HG03095 (cell line): ENCODE measurements around the gene CYP4F8.

Experiments used
- ATAC-seq: cut with Tn5 transposase; IDR thresholded peaks from one replicate; pipeline ENCODE4 v1.9.1; 2021; ENCODE audit warnings: moderate library complexity; ENCODE audit not compliant: unreplicated experiment

The CYP4F8 gene

DNA sequence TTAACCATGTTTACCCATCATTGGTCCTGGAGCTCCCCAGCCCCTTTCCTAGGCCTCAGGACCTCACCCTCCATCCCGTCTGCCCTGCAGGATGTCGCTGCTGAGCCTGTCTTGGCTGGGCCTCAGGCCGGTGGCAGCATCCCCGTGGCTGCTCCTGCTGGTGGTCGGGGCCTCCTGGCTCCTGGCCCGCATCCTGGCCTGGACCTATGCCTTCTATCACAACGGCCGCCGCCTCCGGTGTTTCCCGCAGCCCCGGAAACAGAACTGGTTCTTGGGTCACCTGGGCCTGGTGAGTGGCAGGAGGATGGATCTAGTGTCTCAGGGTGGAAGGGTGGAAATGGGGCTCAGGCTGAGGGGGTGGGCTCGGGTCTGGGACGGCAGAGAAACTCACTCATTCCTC is 508 bp downstream of the CYP4F8 start:
- ATAC-seq, result no peak

DNA sequence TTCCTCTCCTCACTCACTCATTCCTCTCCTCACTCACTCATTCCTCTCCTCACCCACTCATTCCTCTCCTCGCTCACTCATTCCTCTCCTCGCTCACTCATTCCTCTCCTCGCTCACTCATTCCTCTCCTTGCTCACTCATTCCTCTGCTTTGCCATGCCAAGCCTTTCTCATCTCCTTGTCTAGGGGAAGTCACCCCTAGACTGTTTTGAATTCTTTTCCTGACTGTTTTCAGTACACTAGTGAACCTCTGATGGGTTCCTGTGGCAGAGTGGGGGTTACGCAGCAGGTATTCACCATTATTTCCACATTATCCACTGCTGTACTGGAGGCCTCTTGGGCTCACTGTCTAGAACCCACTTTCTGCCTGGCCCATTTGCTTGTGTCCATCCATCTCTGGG is 1.2 kb downstream of the CYP4F8 start:
- ATAC-seq, result no peak

DNA sequence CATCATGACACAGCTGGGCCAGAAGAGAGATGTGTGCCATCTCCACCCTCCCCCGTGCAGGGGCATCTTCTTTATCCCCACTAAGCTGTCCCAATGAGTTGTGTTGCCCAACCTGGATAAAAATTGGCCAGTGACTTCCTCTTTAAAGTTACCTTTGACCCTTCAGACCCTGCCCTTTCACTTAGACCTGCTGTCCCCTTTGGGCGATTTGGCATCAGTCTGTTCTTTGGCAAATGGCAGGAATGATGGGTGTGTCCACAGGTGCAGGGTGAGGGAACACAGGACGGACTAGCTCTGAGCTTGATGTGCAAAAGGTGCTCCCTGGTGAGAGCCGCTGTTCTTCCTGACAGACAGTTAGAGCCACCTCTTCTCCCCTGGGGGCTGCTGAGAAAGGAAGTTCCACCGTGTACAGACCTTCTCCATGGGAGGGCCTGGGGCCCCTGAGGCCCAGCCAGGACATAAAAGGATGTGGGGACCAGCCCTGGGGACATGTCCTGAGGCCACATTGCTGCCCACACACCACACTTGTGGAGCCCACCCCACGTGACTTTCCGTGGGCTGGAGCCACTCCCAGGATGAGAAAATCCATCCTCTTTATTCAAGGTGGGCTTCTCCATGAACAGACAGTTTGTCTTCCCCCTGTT is 1.7 kb downstream of the CYP4F8 start:
- ATAC-seq, result no peak

DNA sequence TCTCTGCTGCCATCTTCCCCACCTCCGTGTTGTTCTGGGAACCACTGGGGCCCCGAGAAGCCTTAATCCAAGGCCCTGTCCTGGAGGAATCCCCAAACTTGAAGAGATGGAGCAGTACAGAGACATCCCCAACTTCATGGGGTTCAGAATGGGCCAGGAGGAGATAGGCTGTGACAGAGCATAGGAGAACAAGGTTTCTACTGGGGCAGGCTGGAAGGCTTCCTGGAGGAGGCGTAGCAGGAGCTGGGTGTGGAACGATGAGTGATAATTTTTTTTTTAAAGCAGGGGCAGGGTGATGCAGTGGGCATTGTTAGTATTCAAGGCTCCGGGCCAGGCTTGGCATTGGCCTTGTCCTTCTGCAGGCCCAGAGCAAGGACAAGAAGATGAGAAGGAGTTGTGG is 3.3 kb downstream of the CYP4F8 start:
- no peak for ATAC-seq

- ATAC-seq, result no peak
Measured at GRCh38 chr19:15621801-15622200, 6.8 kb downstream of the CYP4F8 start.

GRCh38 chr19:15622991-15623390 is 8.0 kb downstream of the CYP4F8 start:
- no peak for ATAC-seq

DNA sequence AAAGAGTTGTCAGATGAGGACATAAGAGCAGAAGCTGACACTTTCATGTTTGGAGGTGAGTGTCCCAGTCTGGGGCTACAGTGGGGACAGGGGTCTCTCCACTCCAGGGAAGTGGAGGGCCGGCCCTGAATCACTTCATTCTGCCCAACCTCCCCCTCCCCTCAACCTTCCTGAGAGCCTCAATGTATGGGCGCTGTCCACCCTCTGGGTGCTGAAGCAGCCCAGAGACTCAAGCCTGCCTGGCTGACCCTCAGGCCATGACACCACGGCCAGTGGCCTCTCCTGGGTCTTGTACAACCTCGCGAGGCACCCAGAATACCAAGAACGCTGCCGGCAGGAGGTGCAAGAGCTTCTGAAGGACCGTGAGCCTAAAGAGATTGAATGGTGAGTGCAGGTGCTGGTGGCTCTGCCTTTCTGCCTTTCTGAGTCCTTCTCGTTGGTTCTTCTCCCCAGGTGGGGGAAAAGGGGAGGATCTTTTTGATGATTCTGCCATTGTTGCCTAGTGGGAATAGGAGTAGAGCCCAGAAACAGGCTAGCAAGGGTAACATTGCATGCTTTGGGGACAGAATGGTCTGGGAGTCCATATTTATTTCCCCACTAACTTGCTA is 8.8 kb downstream of the CYP4F8 start:
- no peak for ATAC-seq

- ATAC-seq, result no peak
Measured at GRCh38 chr19:15628236-15629002, 13.4 kb downstream of the CYP4F8 start.

DNA sequence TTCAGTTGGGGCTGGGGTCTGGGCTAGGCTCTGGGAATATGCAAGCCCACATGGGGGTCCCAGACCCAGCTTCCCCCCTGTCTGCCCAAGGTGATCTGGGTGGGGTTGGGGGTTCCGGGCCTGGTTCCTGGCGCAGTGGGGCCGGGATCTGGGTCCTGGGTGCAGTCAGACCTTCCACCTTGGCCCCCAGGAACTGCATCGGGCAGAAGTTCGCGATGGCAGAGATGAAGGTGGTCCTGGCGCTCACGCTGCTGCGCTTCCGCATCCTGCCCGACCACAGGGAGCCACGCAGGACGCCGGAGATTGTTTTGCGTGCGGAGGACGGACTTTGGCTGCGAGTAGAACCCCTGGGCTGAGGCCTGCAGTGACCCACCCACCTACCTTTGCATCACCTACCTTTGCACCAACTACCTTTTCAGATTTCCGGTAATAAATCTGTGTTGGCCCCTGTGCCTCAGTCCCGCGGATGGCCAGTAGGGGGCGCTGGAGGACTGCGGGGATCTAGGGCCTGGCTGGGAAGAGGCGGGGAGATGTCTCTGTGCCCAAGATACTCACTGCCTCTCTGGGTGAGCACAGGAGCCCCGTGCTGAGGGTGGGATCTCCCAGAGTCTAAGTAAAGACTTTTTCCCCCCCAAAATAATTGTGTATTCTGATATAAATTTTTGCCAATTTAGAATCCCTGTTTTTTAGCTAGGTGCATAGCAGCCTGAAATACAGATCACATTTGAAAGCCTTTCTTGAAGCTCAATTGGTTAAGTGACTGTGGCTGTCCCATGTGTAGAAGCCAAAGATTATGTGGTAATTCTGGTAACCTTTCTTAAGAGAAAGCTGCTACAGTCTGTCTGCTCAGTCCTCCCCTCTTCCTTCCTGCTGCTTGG is 14.2 kb downstream of the CYP4F8 start:
- no peak for ATAC-seq

DNA sequence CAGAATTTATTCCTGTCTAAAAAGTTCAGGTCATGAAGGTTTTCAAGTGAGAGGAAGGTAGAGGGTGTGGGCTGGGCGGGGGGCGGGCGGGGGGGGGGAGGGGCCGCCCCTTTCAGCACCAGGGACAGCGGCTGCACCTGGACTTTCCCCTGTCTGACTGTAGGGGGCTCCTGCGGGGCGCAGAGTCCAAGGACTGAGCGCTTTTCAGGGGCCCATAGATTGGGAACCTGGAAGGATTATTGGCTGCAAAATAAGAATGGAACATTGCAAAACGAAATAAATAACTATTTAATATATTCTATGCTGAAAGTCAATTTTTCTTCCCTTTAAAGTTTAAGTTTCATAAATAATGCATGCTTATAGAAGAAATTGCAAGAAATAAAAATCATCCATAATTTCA is 16.8 kb downstream of the CYP4F8 start:
- ATAC-seq, result no peak

DNA sequence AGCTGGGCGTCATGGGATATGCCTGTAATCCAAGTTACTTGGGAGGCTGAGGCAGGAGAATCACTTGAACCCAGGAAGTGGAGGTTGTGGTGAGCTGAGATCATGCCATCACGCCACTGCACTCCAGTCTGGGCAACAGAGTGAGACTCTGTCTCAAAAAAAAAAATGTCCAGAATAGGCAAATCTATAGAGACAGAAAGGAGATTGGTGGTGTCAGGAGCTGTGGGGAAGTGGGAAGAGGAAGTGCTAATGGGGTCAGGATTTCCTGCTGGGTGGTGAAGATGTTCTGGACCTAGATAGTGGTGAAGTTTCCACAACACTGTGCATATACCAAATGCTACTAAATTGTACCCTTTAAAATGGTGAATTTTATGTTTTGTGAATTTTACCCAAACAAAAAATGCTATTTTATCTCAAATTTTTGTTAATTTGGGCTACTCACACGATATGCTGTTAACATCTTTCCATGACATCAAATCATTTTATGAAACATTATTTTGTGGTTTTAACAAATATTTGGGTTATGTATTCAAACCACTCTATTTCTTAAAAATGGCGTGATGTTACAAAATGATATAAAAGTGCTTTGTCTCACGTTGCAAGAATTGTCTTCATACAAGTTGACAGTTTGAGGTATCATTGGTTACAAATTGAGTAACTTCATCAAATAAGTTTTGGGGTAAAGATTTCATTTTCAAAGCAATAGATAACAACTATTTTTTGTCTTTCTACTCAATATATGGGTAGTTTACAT is 18.2 kb downstream of the CYP4F8 start:
- no peak for ATAC-seq

- ATAC-seq, result no peak
Measured at GRCh38 chr19:15634105-15634504, 19.1 kb downstream of the CYP4F8 start.

- no peak for ATAC-seq
Measured at GRCh38 chr19:15635016-15635805, 20.2 kb downstream of the CYP4F8 start.

- ATAC-seq, result no peak
Measured at GRCh38 chr19:15636026-15636425, 21.0 kb downstream of the CYP4F8 start.

DNA sequence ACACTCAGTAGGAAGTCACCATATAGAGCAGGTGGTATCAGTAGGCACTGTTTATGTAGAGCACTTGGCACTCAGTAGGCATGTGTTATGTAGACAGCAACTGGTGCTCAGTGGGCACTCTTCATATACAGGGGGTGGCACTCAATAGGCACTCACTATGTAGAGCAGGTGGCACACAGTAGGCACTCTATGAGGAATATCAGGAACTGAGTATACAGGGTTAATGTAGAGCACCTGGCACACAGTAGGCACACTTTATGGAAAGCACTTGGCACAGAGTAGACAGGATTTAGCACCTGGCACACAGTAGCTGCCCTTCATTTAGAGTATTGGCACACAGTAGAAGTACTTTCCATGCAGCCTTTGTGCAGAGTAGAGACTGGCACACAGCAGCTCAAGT is 24.6 kb downstream of the CYP4F8 start:
- no peak for ATAC-seq

GRCh38 chr19:15640294-15640903 is 25.4 kb downstream of the CYP4F8 start, which contains the start of gene CYP4F3:
CYP4F3 (plus strand) TSS chr19:15640897; CDS start chr19:15641416, 519 bp downstream.
- ATAC-seq, result no peak

- ATAC-seq, result no peak
Measured at GRCh38 chr19:15640904-15641597, 26.0 kb downstream of the CYP4F8 start.

GRCh38 chr19:15641901-15642491 is 27.0 kb downstream of the CYP4F8 start:
- no peak for ATAC-seq
